T47D (cell line): ENCODE measurements around the gene KAZN.

Source experiments
- DNase-seq, 2 experiments: peaks; one replicate each; pipeline versions ENCODE4 v3.0.0 to v3.0.0-alpha.2; 2011 to 2012; ENCODE audit warnings: low read depth in 1 of 2, low spot score in 1 of 2
- JUND ChIP-seq: IDR thresholded peaks from 2 replicates; pipeline ENCODE4 v1.6.1; 2012; ENCODE audit warnings: low read depth
- in situ Hi-C: cut with HindIII; loops from 2 replicates; pipeline ENCODE4 v1.10.0; 2016; ENCODE audit warnings: low sequenced_read_pairs, low pct_unique_long_range_greater_than_20kb

Gene KAZN

GRCh38 chr1:14662116-14662515, 63.6 kb downstream of the KAZN start:
- TF ChIP-seq JUND, result no peak
- no peak for DNase-seq
- in situ Hi-C loops, result no loop called here

- in situ Hi-C loops, result no loop called here
- no peak for TF ChIP-seq JUND
- no peak for DNase-seq
Measured at GRCh38 chr1:14663773-14664172, 65.3 kb downstream of the KAZN start.

GRCh38 chr1:14666373-14666772, 67.9 kb downstream of the KAZN start:
- TF ChIP-seq JUND, result no peak
- no peak for DNase-seq
- in situ Hi-C loops, result no loop called here

DNA sequence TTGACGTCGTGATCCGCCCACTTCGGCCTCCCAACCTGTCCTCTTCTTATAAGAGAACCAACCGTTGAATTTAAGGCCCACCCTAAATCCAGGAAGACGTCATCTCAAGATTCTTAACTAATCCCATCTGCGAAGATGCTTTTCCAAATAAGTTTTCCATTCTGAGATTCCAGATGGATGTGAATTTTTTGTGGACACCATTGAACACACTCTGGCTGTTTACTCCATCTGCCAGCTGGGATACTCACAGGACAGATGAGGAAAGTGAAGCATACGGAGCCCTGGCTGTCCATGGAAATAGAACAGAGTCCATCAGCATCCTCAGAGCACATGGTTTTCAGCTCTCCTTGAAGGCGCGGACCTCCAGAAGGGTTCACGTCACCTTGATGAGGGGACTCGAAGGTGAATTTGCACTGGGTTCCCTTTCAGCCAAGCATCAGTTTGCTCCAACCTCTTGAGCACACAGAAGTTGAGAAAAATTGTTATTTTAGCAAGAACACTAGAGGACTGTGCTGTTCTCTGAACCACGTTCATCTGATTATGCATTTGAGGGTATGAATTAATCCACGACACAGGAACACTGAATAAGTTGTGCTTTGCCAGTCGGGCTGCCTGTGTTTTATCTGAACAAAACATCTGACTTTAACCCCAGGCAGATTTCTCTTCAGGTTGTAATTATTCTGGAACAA, 68.6 kb downstream of the KAZN start:
- in situ Hi-C loops, result no loop called here
- TF ChIP-seq JUND, result no peak
- no peak for DNase-seq

- in situ Hi-C loops, result no loop called here
- no peak for TF ChIP-seq JUND
Measured at GRCh38 chr1:14667651-14667984, 69.1 kb downstream of the KAZN start.

GRCh38 chr1:14668538-14668937, 70.1 kb downstream of the KAZN start:
- TF ChIP-seq JUND, result no peak
- no peak for DNase-seq
- in situ Hi-C loops, result no loop called here

More at GRCh38 chr1:14667651-14667984, 69.1 kb downstream of the KAZN start:
- DNase-seq, result no peak

GRCh38 chr1:14672005-14672404, 73.5 kb downstream of the KAZN start:
- in situ Hi-C loops, result no loop called here
- DNase-seq, result no peak
- no peak for TF ChIP-seq JUND

DNA sequence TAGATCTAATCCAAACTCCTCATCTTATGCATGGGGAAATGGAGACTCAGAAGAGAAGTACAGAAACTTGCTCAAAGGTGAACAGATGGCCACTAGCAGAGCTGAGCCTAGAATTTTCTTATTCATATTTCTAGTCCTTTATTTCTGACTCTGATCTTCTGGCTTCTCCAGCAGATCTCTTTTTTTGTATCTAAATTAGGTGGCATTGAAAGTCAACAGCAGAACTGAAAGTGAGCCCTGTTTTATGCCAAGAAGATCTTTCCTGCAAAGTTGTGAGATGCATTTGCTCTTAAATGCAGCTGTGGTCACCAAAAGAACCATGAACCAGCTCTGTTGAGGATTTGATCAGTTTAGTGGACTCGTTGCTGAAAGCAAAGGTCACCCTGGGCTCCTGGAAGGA, 75.5 kb downstream of the KAZN start:
- TF ChIP-seq JUND, result no peak
- DNase-seq, result no peak
- in situ Hi-C loops, result no loop called here

GRCh38 chr1:14676400-14676799, 77.9 kb downstream of the KAZN start:
- in situ Hi-C loops, result no loop called here

GRCh38 chr1:14677292-14677971, 78.9 kb downstream of the KAZN start:
- in situ Hi-C loops, result no loop called here
- no peak for TF ChIP-seq JUND
- no peak for DNase-seq

More at GRCh38 chr1:14676400-14676799, 77.9 kb downstream of the KAZN start:
- TF ChIP-seq JUND, result no peak
- DNase-seq, result no peak

- in situ Hi-C loops, result no loop called here
Measured at GRCh38 chr1:14678011-14678638, 79.6 kb downstream of the KAZN start.

GRCh38 chr1:14679027-14679688, 80.7 kb downstream of the KAZN start:
- no peak for TF ChIP-seq JUND
- in situ Hi-C loops, result no loop called here
- DNase-seq, result no peak

More at GRCh38 chr1:14678011-14678638, 79.6 kb downstream of the KAZN start:
- no peak for TF ChIP-seq JUND
- DNase-seq, result no peak

- DNase-seq, result peak in 1 of 2 experiments; percentile 30
- in situ Hi-C loops, result no loop called here
- TF ChIP-seq JUND, result no peak
Measured at GRCh38 chr1:14681182-14681581, 82.7 kb downstream of the KAZN start.
